Measurements from ENCODE around the gene NRN1L. TPM values are rescaled to one million over a fixed set of nuclear protein-coding genes. Genes with fewer than 3 reads are reported as not detected.

The NRN1L gene
- total and polyA plus RNA-seq, 2 donors (not counting 3 experiments of a cell fraction or from before 2014, with no cell fraction given): 0.37 TPM; not detected in 1

GRCh38 chr16:67878846-67879245 lies 5.8 kb upstream of the NRN1L start:
- H3K79me2 ChIP-seq (ENCODE audit: control insufficient read depth, insufficient read depth, low read length): peaks cover 26% of the 10 kb centered on the region
- H3K4me2 ChIP-seq (ENCODE audit: insufficient read depth, low read length): no peak overlapping the region
- H3K4me1 ChIP-seq (ENCODE audit: control insufficient read depth, extremely low read depth, insufficient read depth, low read length): peaks cover 8% of the 10 kb centered on the region
- FAIRE-seq (no peak), DNase-seq (ENCODE audit: low read depth, low spot score) (no peak)
- peaks cover 19 to 77% of the 10 kb centered on the region in 2 experiments for H3K36me3 ChIP-seq (ENCODE audit: control insufficient read depth in 2 of 2, extremely low read depth in 1 of 2, insufficient read depth in 2 of 2, low read length in 2 of 2)
- CTCF ChIA-PET: interaction anchor here (1.0 to 1.8 kb wide), 2 partner anchors 62 to 162 kb away, joined by 3 to 5 read pairs; no protein-coding TSS in a partner anchor
- no peak overlapping the region for H3K27ac ChIP-seq (ENCODE audit: insufficient read depth, low read depth, low read length)
- no peak overlapping the region for H3K9ac ChIP-seq (replicated peaks; ENCODE audit: extremely low read depth, insufficient read depth, low read length)
- POLR2A ChIA-PET: no interaction called here
- BruUV-seq (replicated peaks): no TSS peak
- dilution Hi-C loops (cut with MboI; ENCODE audit: extremely low pct_ligation_motif_present, low sequenced_read_pairs) (no loop called here), intact Hi-C loops (cut with micrococcal nuclease) (no loop called here)
- no peaks in the 10 kb centered on the region for H3K9me3 ChIP-seq (replicated peaks; ENCODE audit: control insufficient read depth, insufficient read depth, low read length)
- no peak for TF ChIP-seq MYC (IDR thresholded peaks at IDR 0.05; ENCODE audit: low read depth, low read length)
- no peak for TF ChIP-seq GATA2 (IDR thresholded peaks at IDR 0.05; ENCODE audit: insufficient read depth, insufficient read length, low read depth, low read length)
- TF ChIP-seq POLR2A (IDR thresholded peaks at IDR 0.05; ENCODE audit: low read depth, low read length): no peak
- TF ChIP-seq FOS (IDR thresholded peaks at IDR 0.05; ENCODE audit: borderline replicate concordance, insufficient read depth, low read length): no peak
- no peak for TF ChIP-seq JUN (IDR thresholded peaks at IDR 0.05; ENCODE audit: borderline replicate concordance, insufficient read depth, insufficient read length, low read depth)
- no peak for TF ChIP-seq MAX (IDR thresholded peaks at IDR 0.05; ENCODE audit: insufficient read depth, insufficient read length)
- TF ChIP-seq POLR2AphosphoS5 (IDR thresholded peaks at IDR 0.05; ENCODE audit: insufficient read depth, low read depth, low read length): no peak
- TF ChIP-seq CTCF (IDR thresholded peaks at IDR 0.05; ENCODE audit: extremely low read depth in 1 of 2, insufficient read depth in 1 of 2, low read depth in 1 of 2, low read length in 2 of 2): no peak
- no peak for TF ChIP-seq EZH2 (IDR thresholded peaks at IDR 0.05; ENCODE audit: borderline replicate concordance, low read depth, low read length, severe bottlenecking)
- no peaks in the 10 kb centered on the region for H4K20me1 ChIP-seq (replicated peaks; ENCODE audit: control insufficient read depth, extremely low read depth, insufficient read depth, low read length)
- no peak overlapping the region for H2AFZ ChIP-seq (ENCODE audit: low read depth, low read length)
- no peaks in the 10 kb centered on the region for H3K27me3 ChIP-seq (ENCODE audit: control insufficient read depth in 2 of 2, insufficient read depth in 2 of 2, low read length in 2 of 2)
- H3K4me3 ChIP-seq (replicated peaks in 1 of 3; ENCODE audit: insufficient read depth in 1 of 3, low read depth in 1 of 3, low read length in 3 of 3): no peak overlapping the region
- H3K9me1 ChIP-seq (replicated peaks; ENCODE audit: control insufficient read depth, extremely low read depth, insufficient read depth, low read length): no peaks in the 10 kb centered on the region
